Neural cell (in vitro differentiated cells): ENCODE data around the gene FHDC1.

Experiments
- CTCF ChIP-seq: fragments of 450-650 bp; IDR thresholded peaks from 2 replicates; pipeline ENCODE4 v1.5.1; 2014; ENCODE audit warnings: antibody characterized with exemption, mild to moderate bottlenecking, moderate library complexity; ENCODE audit not compliant: poor library complexity, severe bottlenecking
- EZH2 ChIP-seq: fragments of 200-600, 300-800 bp; shearing (Covaris generic), sonication (generic); IDR thresholded peaks from 2 replicates; pipeline ENCODE4 v1.6.1; 2014; ENCODE audit warnings: antibody characterized with exemption, low read length, borderline replicate concordance, mild to moderate bottlenecking; ENCODE audit not compliant: insufficient read depth, poor library complexity, severe bottlenecking
- TAF1 ChIP-seq: IDR thresholded peaks from 2 replicates; pipeline ENCODE4 v1.6.1; 2012; ENCODE audit warnings: low read depth

- TF ChIP-seq EZH2, result no peak
- TF ChIP-seq CTCF, result no peak
- TF ChIP-seq TAF1, result no peak
These were observed 41.5 kb upstream of the FHDC1 start for GRCh38 chr4:152894673-152895072.
